Prostate gland (tissue), 2 donors: Measurements from ENCODE around the gene ATP9B.
"Not testable (repeated sequence)": the region's sequence is repeated elsewhere in the genome, so short reads cannot be mapped to it uniquely, and the experiment has no call there.

ENCODE experiments used
- CTCF ChIP-seq, 4 experiments: fragments of 200-600 bp in 2 of 4; fragments of 450-650 bp in 2 of 4; sonication (generic) in 2 of 4; IDR thresholded peaks; 1 replicate in 3 of 4; 2 replicates in 1 of 4; pipeline ENCODE4 v1.5.1; 2016 to 2019; ENCODE audit warnings: antibody characterized with exemption in 4 of 4, mild to moderate bottlenecking in 2 of 4, moderate library complexity in 2 of 4
- POLR2A ChIP-seq: fragments of 450-650 bp; IDR thresholded peaks from one replicate; pipeline ENCODE4 v1.6.1; 2016; ENCODE audit warnings: antibody characterized with exemption, mild to moderate bottlenecking

- not testable (repeated sequence) for TF ChIP-seq CTCF (IDR thresholded peaks at IDR 0.05); POLR2A
Observed at GRCh38 chr18:79271812-79272211, 202.6 kb downstream of the ATP9B start.
